Pons (tissue), 1 donor: Measurements from ENCODE around the gene GPC5.
A peak's percentile ranks its signal among the peaks of the same experiment; 100 is the strongest.
"Not testable (repeated sequence)": the region's sequence is repeated elsewhere in the genome, so short reads cannot be mapped to it uniquely, and the experiment has no call there.

Experiments
- DNase-seq: peaks from one replicate; pipeline ENCODE4 v3.0.0-alpha.2; 2016; ENCODE audit warnings: low spot score

Gene GPC5

DNA sequence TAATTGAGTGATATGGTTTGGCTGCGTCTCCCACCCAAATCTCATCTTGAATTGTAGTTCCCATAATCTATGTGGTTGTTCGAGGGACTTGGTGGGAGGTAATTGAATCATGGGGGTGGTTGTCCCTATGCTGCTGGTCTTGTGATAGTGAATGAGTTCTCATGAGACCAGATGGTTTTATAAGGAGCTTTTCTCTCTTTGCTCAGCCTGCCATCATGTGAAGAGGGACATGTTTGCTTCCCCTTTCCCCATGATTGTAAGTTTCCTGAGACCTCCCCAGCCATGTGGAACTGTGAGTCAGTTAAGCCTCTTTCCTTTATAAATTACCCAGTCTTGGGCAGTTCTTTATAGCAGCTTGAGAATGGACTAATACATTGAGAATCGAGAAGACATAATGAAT, 480.1 kb downstream of the GPC5 start:
- no peak for DNase-seq

DNA sequence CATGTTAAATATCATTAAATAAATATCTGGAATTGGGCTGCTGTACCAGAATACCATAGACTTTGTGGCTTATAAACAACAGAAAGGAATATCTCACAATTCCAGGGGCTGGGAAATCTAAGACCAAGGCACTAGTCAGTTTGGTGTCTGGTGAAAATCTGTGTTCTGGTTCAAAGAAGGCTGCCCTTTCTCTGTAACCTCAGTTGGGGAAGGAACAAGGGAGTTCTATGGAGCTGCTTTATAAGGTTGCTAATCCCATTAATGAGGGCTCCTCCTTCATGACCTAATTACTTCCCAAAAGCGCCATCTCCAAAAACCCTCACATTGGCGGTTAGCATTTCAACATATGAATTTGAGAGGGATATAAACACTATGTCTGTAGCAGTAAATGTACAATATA, 480.9 kb downstream of the GPC5 start:
- DNase-seq, result no peak

DNA sequence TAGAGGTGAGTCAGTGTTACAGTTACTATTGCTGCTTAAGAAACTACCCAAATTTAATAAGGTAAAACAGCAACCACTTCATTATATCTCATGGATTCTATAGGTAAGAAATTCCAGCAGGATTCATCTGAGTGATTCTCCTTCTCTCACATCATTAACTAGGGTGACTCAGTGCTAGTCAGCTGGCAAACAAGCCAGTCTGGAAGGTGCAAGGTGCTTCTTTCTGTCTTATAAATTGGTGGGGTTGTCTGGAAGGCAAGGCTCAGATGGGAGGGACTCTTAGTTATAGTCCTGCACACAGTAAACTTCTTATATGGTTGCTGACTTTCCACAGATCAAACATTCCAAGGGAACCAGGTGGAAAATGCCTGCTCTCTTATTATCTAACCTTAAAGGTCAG, 484.5 kb downstream of the GPC5 start:
- no peak for DNase-seq

DNA sequence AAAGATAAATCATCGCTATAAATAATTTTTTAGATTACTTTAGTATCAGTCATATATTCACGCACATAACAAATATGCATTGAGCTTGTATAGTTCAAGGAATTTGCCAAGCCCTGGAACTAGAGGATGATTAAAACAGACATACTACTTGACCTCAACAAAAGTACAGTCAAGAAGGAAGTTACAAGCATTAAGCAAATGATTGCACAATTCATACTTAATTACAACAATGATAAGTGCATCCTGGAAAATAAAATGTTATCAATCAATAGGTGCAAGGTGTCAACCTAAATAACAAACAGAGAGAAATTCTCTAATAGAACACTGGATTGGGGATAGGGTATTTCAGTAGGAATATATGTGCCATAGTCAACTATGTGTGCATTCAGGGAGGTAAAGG, 491.2 kb downstream of the GPC5 start:
- DNase-seq, result no peak

DNA sequence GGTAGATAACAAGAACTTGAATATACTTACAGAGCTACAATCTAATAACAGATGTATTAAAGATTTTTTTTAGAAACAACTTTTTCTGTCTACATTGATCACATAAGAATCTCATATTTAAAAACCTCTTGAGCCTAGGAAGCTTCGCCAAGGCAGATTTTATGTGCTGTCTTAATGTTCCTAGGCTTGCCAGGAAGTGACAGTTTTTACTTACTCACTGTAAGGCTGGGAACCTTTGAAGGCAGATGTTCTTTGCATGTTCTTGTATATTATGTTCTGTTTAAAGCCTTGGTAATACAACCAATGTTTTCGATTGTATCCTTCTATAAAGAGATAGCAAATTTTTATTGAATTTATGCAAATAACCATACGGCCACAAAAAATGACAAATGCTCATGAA, 492.7 kb downstream of the GPC5 start:
- no peak for DNase-seq

DNA sequence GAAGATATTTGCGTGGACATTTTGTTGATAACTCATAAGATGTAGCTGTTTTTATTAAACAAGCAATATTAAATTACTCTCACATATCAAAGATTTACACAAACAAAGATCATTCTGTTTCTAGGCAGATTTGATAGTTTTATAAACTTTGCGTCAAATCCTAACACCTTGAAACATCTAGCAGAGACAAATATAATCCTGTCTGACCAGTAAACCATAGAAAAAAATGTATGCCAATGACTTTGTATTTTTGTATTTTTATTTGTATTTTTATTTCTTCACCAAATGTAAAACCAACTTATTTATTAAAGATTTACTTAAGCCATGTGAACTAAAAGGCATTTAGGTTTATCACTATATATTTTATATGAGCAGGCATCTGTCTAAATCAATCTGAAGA, 494.6 kb downstream of the GPC5 start:
- DNase-seq, result no peak

DNA sequence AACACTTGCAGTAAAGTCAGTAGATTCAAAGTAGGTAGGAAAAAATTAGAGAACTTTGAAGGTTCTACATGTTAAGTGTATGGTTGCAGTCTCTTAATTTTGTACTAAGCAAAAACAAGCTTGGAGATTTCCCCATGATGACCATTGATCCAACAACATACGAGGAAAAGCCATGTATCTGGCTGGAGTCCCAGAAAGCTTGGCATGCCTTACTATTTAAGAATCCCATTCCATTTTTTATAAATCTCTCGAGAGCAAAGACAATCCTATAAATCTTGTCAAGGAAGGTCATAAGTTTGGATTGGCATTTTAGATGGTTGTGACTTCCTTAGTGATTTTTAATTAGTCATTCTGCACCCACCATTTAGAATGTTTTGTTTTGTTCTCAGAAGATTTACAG, 495.9 kb downstream of the GPC5 start:
- no peak for DNase-seq

DNA sequence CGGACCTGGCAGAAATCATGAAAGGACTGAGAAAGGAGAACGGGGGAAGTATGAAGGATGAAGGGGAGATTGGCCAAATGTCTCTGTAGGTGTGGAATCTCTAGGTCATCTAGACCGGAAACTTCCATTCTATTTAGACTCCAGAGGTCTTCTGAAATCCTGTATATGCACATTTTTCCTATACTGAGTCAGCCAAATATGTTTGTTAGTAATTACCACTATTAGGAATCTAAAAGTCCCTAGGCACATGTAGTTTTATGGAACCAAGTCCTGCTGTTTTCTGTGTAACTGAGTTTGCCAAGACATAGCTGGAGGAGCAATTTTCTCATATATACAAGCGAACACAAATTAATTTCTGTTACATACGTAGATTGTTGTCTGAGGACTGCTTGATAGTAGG, 498.1 kb downstream of the GPC5 start:
- no peak for DNase-seq

DNA sequence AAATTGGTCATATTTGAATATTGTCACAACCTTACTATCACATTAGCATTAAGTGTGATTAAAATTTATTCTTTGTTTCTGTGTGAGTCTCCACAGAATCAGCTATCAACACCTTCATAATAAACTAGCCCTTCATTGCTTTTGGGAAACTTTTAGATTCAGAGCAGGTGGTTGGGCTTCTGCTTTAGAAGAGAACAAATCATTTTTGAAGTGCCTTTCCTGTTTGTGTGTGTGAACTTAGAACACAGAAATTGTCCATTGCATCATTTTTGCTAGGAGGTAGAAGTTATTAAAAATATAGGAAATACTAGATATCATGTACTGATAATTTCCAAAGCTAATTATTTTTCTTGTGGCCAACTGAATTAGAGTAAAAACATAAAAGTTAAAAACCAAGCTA, 500.6 kb downstream of the GPC5 start:
- DNase-seq, result not testable (repeated sequence)

DNA sequence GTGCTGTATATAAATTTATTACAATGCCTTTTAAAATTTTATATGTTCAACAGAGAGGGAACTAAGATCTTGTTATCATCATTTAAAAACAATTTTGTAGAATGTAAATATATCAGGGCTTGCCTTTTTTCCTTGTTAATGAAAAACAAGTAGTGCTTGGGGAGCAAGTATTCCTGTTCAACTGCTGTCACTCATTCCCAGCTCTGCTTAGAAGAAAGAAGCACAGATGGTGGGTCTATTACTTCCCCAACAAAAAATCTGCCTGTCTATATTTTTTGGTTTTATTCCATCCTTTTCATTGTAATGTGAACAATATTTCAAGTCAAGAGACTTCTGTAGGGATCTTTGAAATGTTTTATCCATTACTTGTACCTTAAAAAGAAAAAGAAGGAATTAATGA, 503.9 kb downstream of the GPC5 start:
- DNase-seq, result no peak

DNA sequence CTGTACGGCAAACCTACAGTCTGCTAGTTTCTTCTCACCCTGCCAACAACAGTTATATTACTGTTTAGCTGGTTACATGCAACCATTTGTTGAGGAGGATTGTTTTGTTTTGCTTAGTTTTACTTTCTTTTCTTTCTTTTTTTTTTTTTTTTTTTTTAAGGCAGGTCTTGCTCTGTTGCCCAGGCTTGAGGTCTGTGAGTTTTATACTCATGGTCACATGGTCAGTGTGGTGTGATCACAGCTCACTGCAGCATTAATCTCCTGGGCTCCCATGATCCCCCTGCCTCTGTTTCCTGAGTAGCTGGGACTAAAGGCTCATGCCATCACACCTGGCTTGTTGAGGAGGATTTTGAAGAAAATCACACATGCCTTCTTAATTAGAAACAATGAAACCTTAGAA, 505.6 kb downstream of the GPC5 start:
- no peak for DNase-seq

DNA sequence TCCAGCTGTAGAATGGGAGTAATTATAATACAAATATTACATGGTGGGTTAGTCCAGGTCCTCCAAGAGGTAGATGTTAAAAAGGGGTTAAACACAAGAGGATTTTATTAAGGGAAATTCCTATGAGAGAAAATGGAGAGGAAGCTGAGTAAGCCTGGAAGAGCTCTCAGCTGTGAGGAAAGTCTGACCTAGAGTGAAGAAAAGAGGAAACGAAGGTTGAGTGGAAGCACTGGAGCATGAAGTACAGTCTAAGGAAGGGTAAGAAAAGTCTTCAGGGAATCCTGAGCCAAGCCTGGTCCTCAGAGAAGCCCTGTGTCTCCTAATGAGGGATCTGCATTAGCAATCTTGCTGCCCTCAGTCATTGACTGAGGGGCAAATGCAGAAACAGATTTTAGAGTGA, 506.2 kb downstream of the GPC5 start:
- no peak for DNase-seq

DNA sequence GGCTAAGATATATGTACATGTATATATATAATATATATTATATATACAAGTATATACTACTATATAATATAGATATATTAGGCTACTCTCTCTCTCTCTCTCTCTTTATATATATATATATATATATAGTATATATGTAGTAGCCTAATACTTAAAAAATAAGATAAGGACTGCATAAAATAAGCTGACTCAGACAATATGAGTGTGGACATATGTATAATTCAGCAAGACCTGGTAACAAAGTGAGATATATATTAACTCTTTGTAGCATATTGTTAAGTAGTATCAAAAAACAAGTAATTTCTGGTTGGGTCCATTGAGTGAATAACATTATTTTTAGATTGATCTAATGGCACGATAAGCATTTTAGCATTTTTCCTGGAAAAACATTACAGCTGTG, 509.0 kb downstream of the GPC5 start:
- DNase-seq, result no peak

DNA sequence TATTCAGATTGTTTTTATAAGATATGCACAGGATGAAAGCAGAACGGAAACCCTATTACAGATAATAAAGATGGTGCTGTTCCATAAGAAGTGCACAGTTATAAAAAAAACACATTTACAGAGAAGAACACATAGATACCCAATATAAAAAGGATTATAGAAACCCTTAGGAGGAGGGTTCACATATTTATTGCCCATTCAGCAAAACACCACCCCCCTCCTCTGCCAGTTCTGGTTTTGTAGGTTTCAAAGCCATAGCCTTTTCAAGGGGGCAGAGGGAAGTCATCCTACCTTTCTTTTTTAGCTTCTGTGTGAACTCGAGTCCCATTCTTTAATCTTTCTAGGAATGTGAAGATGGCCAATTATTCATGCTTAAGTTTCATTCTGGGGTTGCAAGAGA, 511.2 kb downstream of the GPC5 start:
- DNase-seq, result no peak

DNA sequence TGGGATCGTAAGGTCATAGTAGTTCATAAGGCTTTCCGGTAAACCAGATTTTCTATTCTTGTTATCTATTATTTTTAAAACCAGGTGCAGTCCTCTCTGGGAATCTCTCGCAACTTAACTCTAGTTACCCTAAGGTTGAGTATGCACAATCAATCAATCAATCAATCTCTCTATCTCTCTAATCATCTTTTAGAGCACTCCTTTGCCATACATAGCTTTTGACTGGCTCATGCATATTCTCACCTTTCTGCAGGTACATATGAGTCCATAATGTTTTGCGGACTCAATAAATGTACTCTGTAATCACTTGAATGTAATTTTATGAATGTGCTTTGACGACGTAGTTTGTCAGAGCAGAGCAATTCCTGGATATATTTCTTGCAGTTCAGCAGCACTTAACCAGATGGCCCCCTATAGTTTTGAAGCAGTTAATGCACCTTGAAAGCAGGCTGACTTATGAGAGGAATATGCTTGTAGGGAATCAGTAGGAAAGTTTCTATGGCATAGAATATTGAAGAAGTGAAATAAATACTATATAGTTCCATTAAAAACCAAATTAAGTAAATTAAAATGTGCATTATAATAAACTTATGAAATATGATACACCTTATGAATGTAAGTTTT, 524.7 kb downstream of the GPC5 start:
- DNase-seq, result peak; percentile 13

DNA sequence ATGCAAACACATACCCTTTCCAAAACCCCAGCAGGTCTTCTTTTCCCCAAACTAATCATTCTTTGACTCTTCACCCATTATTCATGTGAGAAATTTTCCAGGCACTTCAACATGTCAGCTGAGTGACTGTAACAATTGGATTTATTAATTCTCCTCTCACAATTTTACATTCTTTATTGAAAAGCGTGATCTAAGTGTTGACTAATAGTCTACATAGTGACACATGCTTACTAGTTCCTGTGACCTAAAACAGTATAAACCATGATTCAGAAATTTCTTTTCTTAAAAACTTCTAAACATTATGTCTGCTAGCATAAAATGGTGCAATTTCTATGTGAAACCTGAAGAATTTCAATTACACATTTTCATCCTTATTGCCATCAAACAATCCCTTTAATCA, 532.3 kb downstream of the GPC5 start:
- no peak for DNase-seq

DNA sequence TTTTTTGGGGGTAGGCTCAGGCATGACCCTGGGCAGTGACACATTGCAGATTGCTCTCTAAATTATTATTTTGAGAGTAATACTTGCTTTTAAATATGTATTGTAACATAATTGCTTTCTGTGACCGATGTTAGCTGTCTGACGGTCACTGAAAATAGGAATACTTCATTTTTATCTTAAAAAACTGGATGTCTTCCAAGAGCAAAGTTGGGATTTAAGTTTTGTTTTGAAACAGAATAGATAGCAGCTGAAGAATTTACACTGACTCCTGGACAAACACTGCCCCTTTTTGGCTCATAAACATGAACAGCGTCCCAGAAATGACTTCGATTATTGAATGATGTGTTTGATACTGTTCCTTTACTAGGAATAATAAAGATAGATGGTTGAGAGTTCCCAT, 535.9 kb downstream of the GPC5 start:
- DNase-seq, result no peak

DNA sequence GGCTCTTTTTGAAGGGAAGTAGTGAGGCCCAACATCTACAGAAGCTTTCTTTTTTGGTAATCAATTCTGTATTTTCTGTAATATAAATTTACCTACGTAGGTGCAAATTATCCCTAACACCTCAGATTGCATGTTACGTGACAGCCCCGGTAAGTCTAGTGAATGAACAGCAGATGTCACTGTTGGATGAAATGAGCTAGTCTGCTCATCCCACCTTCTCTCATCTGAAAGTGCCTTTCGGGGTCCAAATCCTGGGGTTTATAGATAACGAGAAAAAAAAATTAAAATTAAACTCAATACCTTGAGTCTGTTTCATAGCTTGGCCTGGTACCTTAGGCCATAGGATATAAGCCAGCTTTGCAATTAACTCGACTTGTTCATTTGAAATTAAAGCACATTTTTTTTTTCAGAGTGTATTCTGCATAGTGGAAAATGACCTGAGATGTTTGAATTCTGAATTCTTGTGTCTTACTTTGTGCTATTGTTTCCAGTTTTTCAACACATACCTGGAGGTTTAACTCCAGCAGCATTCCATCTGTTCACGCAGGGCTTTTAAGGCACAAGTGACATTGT, 548.2 kb downstream of the GPC5 start:
- DNase-seq, result peak; percentile 63

DNA sequence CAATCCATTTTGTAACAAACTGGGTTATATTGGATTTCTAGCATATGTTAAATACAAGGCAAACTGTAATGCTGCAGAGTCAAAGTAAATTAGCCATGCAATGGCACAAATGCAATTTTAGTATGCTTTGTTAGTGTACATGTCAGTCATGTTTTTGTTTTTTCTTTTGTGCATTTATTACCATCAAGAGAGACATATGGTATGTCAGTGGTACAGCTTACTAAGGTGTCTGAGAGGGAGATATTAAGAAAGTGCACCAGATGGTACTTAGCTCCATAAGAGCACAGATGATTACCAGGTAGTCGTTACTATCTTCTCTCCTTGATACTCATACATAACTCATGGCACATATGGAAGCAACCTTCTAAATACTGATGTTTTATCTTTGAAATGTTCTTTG, 550.3 kb downstream of the GPC5 start:
- DNase-seq, result no peak

DNA sequence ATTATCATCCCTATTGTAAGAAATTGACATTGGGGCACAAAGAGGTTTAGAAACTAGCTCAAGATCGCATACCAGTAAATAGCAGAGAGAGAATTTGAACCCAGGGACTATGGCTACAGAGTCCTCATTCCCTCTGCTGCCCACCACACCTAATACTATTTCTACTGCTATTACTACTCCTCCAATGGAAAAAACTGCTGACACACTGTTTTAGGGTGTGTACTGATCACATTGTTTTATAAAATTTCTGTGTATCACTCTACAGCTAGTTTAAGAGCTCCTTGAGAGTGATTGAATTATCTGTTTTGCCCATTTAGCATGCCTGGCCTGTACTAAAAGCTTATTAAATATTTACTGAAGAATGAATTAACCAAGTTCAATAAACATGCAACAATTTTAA, 552.4 kb downstream of the GPC5 start:
- no peak for DNase-seq

DNA sequence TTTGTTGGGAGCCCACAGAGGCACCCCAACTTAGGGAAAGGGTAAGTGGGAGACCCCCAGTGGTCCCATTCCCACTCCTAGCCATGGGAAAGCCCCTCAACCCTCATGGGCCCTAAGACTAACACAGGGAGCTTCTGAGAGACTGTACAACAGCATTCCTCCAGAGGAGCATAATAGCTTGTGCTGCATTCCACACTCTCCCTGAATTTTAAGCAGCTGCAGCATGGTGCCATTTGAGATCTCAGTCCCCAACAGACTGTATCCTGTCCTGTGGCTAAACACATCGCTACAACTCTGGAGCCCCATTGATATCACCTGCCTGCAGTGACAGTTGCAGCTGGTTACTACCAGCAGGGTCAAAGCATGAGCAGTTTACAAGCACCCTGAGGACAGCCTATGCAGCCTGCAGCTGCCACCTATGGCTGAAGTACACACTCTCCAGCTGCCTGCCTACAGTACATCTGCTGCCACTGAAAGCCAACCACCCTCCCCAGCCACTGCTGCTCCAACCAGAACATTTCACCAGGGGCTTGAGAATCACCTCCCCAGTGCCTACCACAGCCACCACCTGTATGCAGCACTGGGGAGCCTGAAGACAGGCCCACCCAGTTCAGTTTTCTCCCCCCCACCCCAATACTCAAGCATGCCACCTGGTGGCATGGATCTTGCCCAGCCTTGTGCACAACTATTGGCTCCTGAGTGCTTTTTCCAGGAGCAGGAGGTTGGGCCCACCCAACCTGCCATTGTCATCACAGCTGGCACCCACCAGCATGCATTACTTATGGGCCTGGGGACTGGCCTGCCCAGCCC, 557.3 kb downstream of the GPC5 start:
- no peak for DNase-seq

DNA sequence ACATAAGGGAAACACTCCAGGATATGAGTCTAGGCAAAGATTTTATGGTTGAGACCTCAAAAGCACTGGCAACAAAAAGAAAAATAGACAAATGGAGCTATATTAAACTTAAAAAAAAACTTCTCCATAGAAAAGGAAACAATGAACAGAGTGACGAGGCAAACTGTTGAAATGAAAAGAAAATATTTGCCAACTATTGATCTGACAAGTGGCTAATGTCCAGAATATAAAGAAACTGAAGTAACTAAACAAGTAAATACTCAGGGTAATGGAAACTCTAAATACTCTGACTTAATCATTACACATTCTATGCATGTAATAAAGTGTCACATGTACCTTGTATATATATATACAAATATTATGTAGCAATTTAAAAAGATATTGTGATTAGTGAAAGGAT, 562.5 kb downstream of the GPC5 start:
- DNase-seq, result no peak

DNA sequence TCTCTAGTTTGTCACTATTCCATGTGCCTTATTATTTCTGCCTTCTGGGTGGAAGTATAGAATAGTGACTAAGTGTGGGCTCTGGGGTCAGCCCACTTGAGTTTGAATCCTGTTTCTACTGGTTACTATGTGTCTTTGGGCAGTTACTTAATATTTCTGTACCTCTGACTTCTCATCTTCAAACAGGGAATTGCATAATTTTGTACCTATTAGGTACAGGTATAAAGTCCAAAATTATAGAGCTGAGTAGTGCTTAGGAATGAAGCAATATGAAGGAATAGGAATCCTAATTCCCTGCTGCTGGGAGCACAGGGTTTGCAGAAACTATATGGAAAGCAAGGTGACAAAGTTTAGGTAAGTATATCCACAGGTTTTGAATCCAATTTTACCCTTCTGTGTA, 564.5 kb downstream of the GPC5 start:
- DNase-seq, result no peak

DNA sequence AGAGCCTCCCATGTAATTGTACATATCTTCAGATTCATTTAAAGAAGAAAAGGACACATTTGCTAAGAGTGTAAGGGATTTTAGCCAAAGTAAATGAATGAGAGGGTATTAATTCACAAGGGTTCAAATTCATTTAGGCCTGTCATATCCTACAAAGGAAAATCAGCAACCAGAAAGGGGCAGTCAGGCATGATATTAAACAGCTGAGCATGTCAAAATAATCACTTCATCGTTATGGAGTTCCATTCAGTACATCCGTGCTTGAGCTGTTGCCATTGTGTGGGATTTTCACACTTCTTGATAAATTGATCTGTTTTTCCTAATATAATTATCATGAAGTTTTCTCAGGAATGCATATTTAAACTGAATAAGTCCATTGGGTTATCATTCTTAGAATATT, 567.1 kb downstream of the GPC5 start:
- no peak for DNase-seq
